Muscle of back (tissue), 11 donors: ENCODE data around the gene EPHX1. TPM values are rescaled to one million over a fixed set of nuclear protein-coding genes. Genes with fewer than 3 reads are reported as not detected.

Experiments used
- DNase-seq, 3 donors: peaks; one replicate each; pipeline versions ENCODE4 v3.0.0 to v3.0.0-alpha.2; 2013
- polyA plus RNA-seq, 10 donors: library from polyadenylated mRNA; unstranded; fragments of 120-200 nt; gene quantifications; one replicate each; pipeline ENCODE4 v1.2.1, GENCODE V29; 2013; ENCODE audit not compliant: insufficient read length in 10 of 10

Gene EPHX1
- polyA plus RNA-seq, 10 donors, result 27.8 to 43.3 (median 32.3) TPM

GRCh38 chr1:225838793-225839192, 28.9 kb downstream of the EPHX1 start:
- DNase-seq, result no peak

GRCh38 chr1:225840223-225840610, 30.3 kb downstream of the EPHX1 start:
- no peak for DNase-seq

GRCh38 chr1:225840713-225841112, 30.8 kb downstream of the EPHX1 start:
- DNase-seq, result no peak

GRCh38 chr1:225842074-225842473, 32.1 kb downstream of the EPHX1 start:
- no peak for DNase-seq

GRCh38 chr1:225842788-225843425, 33.0 kb downstream of the EPHX1 start:
- no peak for DNase-seq

- no peak for DNase-seq
Observed at GRCh38 chr1:225843426-225843795, 33.5 kb downstream of the EPHX1 start.

GRCh38 chr1:225844236-225845061, 34.5 kb downstream of the EPHX1 start:
- DNase-seq, result no peak

- DNase-seq, result no peak
Observed at GRCh38 chr1:225845097-225845496, 35.2 kb downstream of the EPHX1 start.

- peak; percentile 58 to 90 (median 77) for DNase-seq
Observed at GRCh38 chr1:225845571-225846259, 35.8 kb downstream of the EPHX1 start.

GRCh38 chr1:225846331-225847310, 36.7 kb downstream of the EPHX1 start:
- DNase-seq, result no peak

GRCh38 chr1:225847610-225848009, 37.7 kb downstream of the EPHX1 start:
- no peak for DNase-seq

GRCh38 chr1:225848030-225848955, 38.4 kb downstream of the EPHX1 start:
- DNase-seq, result no peak

GRCh38 chr1:225849925-225850324, 40.0 kb downstream of the EPHX1 start:
- DNase-seq, result no peak

- no peak for DNase-seq
Observed at GRCh38 chr1:225850370-225850769, 40.4 kb downstream of the EPHX1 start.

GRCh38 chr1:225851805-225852204, 41.9 kb downstream of the EPHX1 start:
- DNase-seq, result no peak

GRCh38 chr1:225852413-225853124, 42.6 kb downstream of the EPHX1 start:
- no peak for DNase-seq

- DNase-seq, result no peak
Observed at GRCh38 chr1:225853441-225853840, 43.5 kb downstream of the EPHX1 start.

GRCh38 chr1:225855503-225856300, 45.8 kb downstream of the EPHX1 start:
- DNase-seq, result no peak

- no peak for DNase-seq
Observed at GRCh38 chr1:225857256-225857655, 47.3 kb downstream of the EPHX1 start.
